Muscle of leg (tissue), 11 donors: ENCODE data around the gene BEND6. TPM values are rescaled to one million over a fixed set of nuclear protein-coding genes. Genes with fewer than 3 reads are reported as not detected.
"Not testable (repeated sequence)": the region's sequence is repeated elsewhere in the genome, so short reads cannot be mapped to it uniquely, and the experiment has no call there.

ENCODE experiments used
- DNase-seq: peaks from one replicate; pipeline ENCODE4 v3.0.0; 2013
- H3K27ac ChIP-seq: one replicate; pipeline ENCODE4 v1.5.1; 2013; ENCODE audit warnings: mild to moderate bottlenecking, low read length, control low read depth
- H3K27me3 ChIP-seq: one replicate; pipeline ENCODE4 v1.6.1; 2013; ENCODE audit warnings: low read length; ENCODE audit not compliant: control insufficient read depth, insufficient read depth
- H3K36me3 ChIP-seq: one replicate; pipeline ENCODE4 v1.6.1; 2013; ENCODE audit warnings: low read length; ENCODE audit not compliant: control insufficient read depth, insufficient read depth
- H3K4me1 ChIP-seq: one replicate; pipeline ENCODE4 v1.6.1; 2013; ENCODE audit warnings: low read length; ENCODE audit not compliant: control insufficient read depth, insufficient read depth
- H3K4me3 ChIP-seq: one replicate; pipeline ENCODE4 v1.5.1; 2013; ENCODE audit warnings: low read length, control low read depth
- H3K9me3 ChIP-seq: replicated peaks from 2 replicates; pipeline ENCODE4 v1.6.1; 2013; ENCODE audit warnings: low read depth, low read length; ENCODE audit not compliant: control insufficient read depth
- WGBS: methylation state at CpG from one replicate; pipeline ENCODE4 v1.1.5; 2013; ENCODE audit warnings: missing lambda C conversion rate; ENCODE audit not compliant: insufficient coverage; 5-methylcytosine and 5-hydroxymethylcytosine counted together
- polyA plus RNA-seq, 8 donors: library from polyadenylated mRNA; unstranded; fragments of 120-200 nt; gene quantifications; one replicate each; pipeline versions ENCODE4 v1.2.1 to v1.2.3, GENCODE V29; 2013; ENCODE audit warnings: inconsistent platforms in 1 of 8, low replicate concordance in 1 of 8; ENCODE audit not compliant: insufficient read length in 8 of 8, insufficient read depth in 1 of 8
- total RNA-seq: library from RNA; stranded (reverse); fragments of 120-200 nt; gene quantifications from one replicate; pipeline ENCODE4 v1.2.4, GENCODE V29; 2013

The BEND6 gene
- total and polyA plus RNA-seq, 9 donors: 0.18 to 1.6 (median 0.36) TPM

GRCh38 chr6:56996401-56996800 is 41.5 kb downstream of the BEND6 start:
- no peaks in the 10 kb centered on the region for H3K27me3 ChIP-seq
- no peaks in the 10 kb centered on the region for H3K9me3 ChIP-seq
- H3K36me3 ChIP-seq: no peaks in the 10 kb centered on the region
- DNase-seq: no peak
- WGBS: no CpG with 5 or more reads among the region's 1 CpG
- H3K27ac ChIP-seq: no peak overlapping the region
- no peak overlapping the region for H3K4me3 ChIP-seq
- H3K4me1 ChIP-seq: no peaks in the 10 kb centered on the region

- no peaks in the 10 kb centered on the region for H3K36me3 ChIP-seq
- no peaks in the 10 kb centered on the region for H3K4me1 ChIP-seq
- H3K27me3 ChIP-seq: no peaks in the 10 kb centered on the region
- no peak overlapping the region for H3K4me3 ChIP-seq
- no peak for DNase-seq
- no peak overlapping the region for H3K27ac ChIP-seq
- H3K9me3 ChIP-seq: no peaks in the 10 kb centered on the region
Measured at GRCh38 chr6:56999049-56999448, 44.1 kb downstream of the BEND6 start.

DNA sequence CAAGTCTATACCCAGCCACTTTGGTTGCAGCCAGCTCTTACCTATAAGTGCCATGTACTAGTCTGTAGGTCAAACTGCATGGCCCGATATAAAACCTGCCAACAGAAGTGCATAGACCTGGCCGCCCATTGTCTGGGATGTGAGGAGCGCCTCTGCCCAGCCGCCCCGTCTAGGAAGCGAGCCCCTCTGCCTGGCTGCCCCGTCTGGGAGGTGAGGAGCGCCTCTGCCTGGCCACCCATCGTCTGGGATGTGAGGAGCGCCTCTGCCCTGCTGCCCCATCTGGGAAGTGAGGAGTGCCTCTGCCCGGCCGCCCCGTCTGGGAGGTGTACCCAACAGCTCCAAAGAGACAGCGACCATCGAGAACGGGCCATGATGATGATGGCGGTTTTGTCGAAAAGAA is 44.8 kb downstream of the BEND6 start:
- not testable (repeated sequence) for H3K27ac ChIP-seq, H3K4me3 ChIP-seq, H3K9me3 ChIP-seq, DNase-seq, H3K36me3 ChIP-seq, H3K27me3 ChIP-seq, H3K4me1 ChIP-seq
- WGBS: 94% methylated on average over 18 of the region's 18 CpGs

DNA sequence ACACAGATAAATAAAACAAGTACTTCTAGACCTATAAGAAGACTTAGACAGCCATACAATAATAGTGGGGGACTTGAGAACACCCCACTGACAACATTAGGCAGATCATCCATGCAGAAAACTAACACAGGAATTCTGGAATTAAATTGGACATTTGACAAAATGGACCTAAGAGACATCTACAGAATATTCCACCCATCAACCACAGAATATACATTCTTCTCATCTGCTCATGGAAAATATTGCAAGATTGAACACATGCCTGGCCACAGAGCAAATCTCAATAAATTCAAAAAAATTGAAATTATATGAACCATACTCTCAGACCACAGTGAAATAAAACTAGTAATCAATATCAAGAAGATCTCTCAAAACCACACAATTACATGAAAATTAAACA is 47.3 kb downstream of the BEND6 start:
- H3K4me3 ChIP-seq: no peak overlapping the region
- no peaks in the 10 kb centered on the region for H3K9me3 ChIP-seq
- DNase-seq: no peak
- no peaks in the 10 kb centered on the region for H3K27me3 ChIP-seq
- H3K4me1 ChIP-seq: no peaks in the 10 kb centered on the region
- no peak overlapping the region for H3K27ac ChIP-seq
- no peaks in the 10 kb centered on the region for H3K36me3 ChIP-seq

DNA sequence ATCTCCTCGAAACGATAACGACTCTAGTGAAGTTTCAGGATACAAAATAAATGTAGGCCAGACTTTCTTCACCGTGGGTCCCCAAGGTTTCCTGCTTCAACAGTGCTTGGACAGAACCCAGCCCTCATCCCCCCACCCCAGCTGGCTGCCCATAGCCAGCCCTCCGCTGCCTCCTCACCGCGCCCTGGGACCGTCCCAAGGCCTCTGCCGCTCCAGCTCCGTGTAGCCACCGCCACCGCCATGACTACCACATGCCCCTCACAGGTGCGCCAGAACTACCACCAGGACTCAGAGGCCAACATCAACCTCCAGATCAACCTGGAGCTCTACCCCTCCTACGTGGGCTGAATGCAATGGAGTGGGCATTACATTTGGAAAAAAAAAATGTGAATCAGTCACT is 49.4 kb downstream of the BEND6 start:
- Histone ChIP-seq H3K9me3 (no peaks in the 10 kb centered on the region), H3K27me3 (no peaks in the 10 kb centered on the region), H3K4me1 (no peaks in the 10 kb centered on the region), H3K36me3 (no peaks in the 10 kb centered on the region), H3K27ac (no peak overlapping the region), H3K4me3 (no peak overlapping the region)
- WGBS: 83% methylated on average over 10 of the region's 14 CpGs
- no peak for DNase-seq

DNA sequence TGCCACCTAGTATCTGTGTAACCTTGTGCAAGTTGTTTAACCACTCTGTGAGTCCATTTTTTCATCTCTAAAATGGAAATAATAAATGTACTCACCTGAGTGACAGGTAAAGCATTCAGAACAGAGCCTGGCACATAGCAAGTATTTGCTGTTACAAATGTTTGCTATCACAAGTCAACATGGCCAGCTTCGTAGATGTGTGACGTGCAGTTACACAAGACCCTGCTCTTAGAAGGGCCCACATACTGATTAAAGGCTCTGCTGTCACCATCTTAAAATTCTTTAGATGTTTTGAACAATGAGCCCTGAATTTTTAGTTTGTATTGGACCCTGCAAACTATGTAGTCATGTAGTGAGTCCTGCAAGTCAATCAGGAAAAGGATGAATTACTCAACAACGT is 51.2 kb downstream of the BEND6 start:
- H3K9me3 ChIP-seq: no peaks in the 10 kb centered on the region
- H3K27me3 ChIP-seq: no peaks in the 10 kb centered on the region
- no peak overlapping the region for H3K27ac ChIP-seq
- no peaks in the 10 kb centered on the region for H3K36me3 ChIP-seq
- no peaks in the 10 kb centered on the region for H3K4me1 ChIP-seq
- no peak overlapping the region for H3K4me3 ChIP-seq
- no peak for DNase-seq
- no CpG with 5 or more reads among the region's 3 CpGs for WGBS

- not testable (repeated sequence) for H3K9me3 ChIP-seq, H3K4me3 ChIP-seq, H3K36me3 ChIP-seq, H3K27ac ChIP-seq, DNase-seq, H3K27me3 ChIP-seq, H3K4me1 ChIP-seq
- 73% methylated on average over 2 of the region's 2 CpGs for WGBS
Measured at GRCh38 chr6:57008069-57008468, 53.2 kb downstream of the BEND6 start.

GRCh38 chr6:57013521-57013926 is 58.6 kb downstream of the BEND6 start:
- Histone ChIP-seq H3K27ac (no peak overlapping the region), H3K4me1 (no peaks in the 10 kb centered on the region), H3K36me3 (no peaks in the 10 kb centered on the region), H3K27me3 (no peaks in the 10 kb centered on the region), H3K4me3 (no peak overlapping the region), H3K9me3 (no peaks in the 10 kb centered on the region)
- peak; percentile 1 for DNase-seq
- 43% methylated on average over 3 of the region's 4 CpGs for WGBS

GRCh38 chr6:57017069-57017468 is 62.2 kb downstream of the BEND6 start:
- no peak for DNase-seq
- H3K27me3 ChIP-seq: no peaks in the 10 kb centered on the region
- no peaks in the 10 kb centered on the region for H3K36me3 ChIP-seq
- H3K4me3 ChIP-seq: no peak overlapping the region
- WGBS: no CpG with 5 or more reads among the region's 3 CpGs
- H3K4me1 ChIP-seq: no peaks in the 10 kb centered on the region
- H3K9me3 ChIP-seq: no peaks in the 10 kb centered on the region
- H3K27ac ChIP-seq: no peak overlapping the region

- DNase-seq: no peak
- H3K9me3 ChIP-seq: no peaks in the 10 kb centered on the region
- no peaks in the 10 kb centered on the region for H3K4me1 ChIP-seq
- H3K27ac ChIP-seq: no peak overlapping the region
- WGBS: 60% methylated on average over 1 of the region's 1 CpG
- H3K36me3 ChIP-seq: no peaks in the 10 kb centered on the region
- H3K27me3 ChIP-seq: no peaks in the 10 kb centered on the region
- no peak overlapping the region for H3K4me3 ChIP-seq
Measured at GRCh38 chr6:57017841-57018240, 62.9 kb downstream of the BEND6 start.

DNA sequence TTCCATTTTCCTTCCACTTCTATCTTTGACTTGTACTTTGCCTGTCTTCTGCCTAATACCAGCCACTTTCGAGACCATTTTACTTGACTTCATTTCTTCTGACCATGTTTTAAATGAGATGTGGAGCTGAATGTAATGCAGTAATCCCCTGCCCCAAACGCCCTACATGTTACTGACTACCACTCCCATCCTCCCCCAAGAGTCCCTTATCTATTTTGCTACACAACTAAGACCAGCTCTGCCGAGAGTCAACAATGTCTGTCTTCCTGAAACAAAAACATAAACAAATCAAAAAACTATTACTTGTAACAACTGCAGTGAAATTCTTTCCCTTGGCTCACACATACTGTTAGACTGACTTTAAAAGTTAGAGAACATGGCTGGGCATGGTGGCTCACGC is 64.5 kb downstream of the BEND6 start:
- DNase-seq: no peak
- Histone ChIP-seq H3K27ac (no peak overlapping the region), H3K4me3 (no peak overlapping the region), H3K36me3 (no peaks in the 10 kb centered on the region), H3K9me3 (peaks cover 3% of the 10 kb centered on the region), H3K27me3 (no peaks in the 10 kb centered on the region), H3K4me1 (no peaks in the 10 kb centered on the region)
- 86% methylated on average over 1 of the region's 4 CpGs for WGBS
